Peyer's patch (tissue), 4 donors: Measurements from ENCODE around the gene SPATA2L. TPM values are rescaled to one million over a fixed set of nuclear protein-coding genes. Genes with fewer than 3 reads are reported as not detected.
"Not testable (repeated sequence)": the region's sequence is repeated elsewhere in the genome, so short reads cannot be mapped to it uniquely, and the experiment has no call there.

Experiments
- DNase-seq, 3 donors: peaks; one replicate each; pipeline ENCODE4 v3.0.0-alpha.2; 2017 to 2019
- H3K27ac ChIP-seq, 4 donors: fragments of 200-600 bp; sonication (generic); one replicate each; pipeline ENCODE4 v1.5.1; 2016 to 2019
- H3K27me3 ChIP-seq, 2 donors: fragments of 200-600 bp; sonication (generic); one replicate each; pipeline ENCODE4 v1.5.1; 2019
- H3K36me3 ChIP-seq, 3 donors: fragments of 200-600 bp; sonication (generic); one replicate each; pipeline ENCODE4 v1.5.1; 2016 to 2019
- H3K4me1 ChIP-seq, 4 donors: fragments of 200-600 bp; sonication (generic); one replicate each; pipeline ENCODE4 v1.5.1; 2016 to 2019
- H3K4me3 ChIP-seq, 4 donors: fragments of 200-600 bp; sonication (generic); 1 replicate in 3 of 4; 2 replicates in 1 of 4; pipeline ENCODE4 v1.5.1; 2016 to 2019; ENCODE audit warnings: mild to moderate bottlenecking in 1 of 4
- H3K9me3 ChIP-seq, 4 donors: fragments of 200-600 bp; sonication (generic); one replicate each; pipeline ENCODE4 v1.5.1; 2016 to 2019; ENCODE audit warnings: mild to moderate bottlenecking in 1 of 4
- CTCF ChIP-seq, 6 experiments: fragments of 450-650 bp in 4 of 6; fragments of 200-600 bp in 2 of 6; sonication (generic) in 1 of 6; IDR thresholded peaks; one replicate each; pipeline ENCODE4 v1.5.1; 2017 to 2019; ENCODE audit warnings: antibody characterized with exemption in 6 of 6, mild to moderate bottlenecking in 3 of 6, moderate library complexity in 1 of 6
- POLR2A ChIP-seq, 2 donors: fragments of 450-650 bp; IDR thresholded peaks; one replicate each; pipeline ENCODE4 v1.5.1; 2017; ENCODE audit warnings: antibody characterized with exemption in 2 of 2, mild to moderate bottlenecking in 2 of 2, moderate library complexity in 2 of 2
- total RNA-seq, 4 donors: library from RNA; depleted of rRNA; stranded (reverse); fragments of >200 nt; gene quantifications; one replicate each; pipeline ENCODE4 v1.1.0, GENCODE V29; 2016

The SPATA2L gene
- total RNA-seq, 4 donors from 2014 or later = 19.0 to 44.7 (median 36.7) TPM

GRCh38 chr16:89700649-89701424, 668 bp downstream of the SPATA2L start:
- H3K27me3 ChIP-seq = no peaks in the 10 kb centered on the region
- H3K27ac ChIP-seq = peak overlapping the region; percentile 88 to 95 (median 92)
- peaks cover 0 to 22% (median 0%) of the 10 kb centered on the region in 3 donors for H3K36me3 ChIP-seq
- peak; percentile 58 to 88 (median 84) for DNase-seq
- H3K4me1 ChIP-seq = peaks cover 0 to 38% (median 19%) of the 10 kb centered on the region in 4 donors
- peak in 4 of 6 experiments; percentile 16 to 51 (median 26) for TF ChIP-seq CTCF (IDR thresholded peaks at IDR 0.05)
- TF ChIP-seq POLR2A (IDR thresholded peaks at IDR 0.05) = peak in 1 of 2 donors; percentile 24
- H3K4me3 ChIP-seq = peak overlapping the region; percentile 70 to 87 (median 78)
- H3K9me3 ChIP-seq = no peaks in the 10 kb centered on the region

GRCh38 chr16:89700100-89700648, 1.3 kb downstream of the SPATA2L start:
- DNase-seq = peak; percentile 100
- peaks cover 0 to 40% (median 19%) of the 10 kb centered on the region in 4 donors for H3K4me1 ChIP-seq
- H3K36me3 ChIP-seq = peaks cover 0 to 29% (median 0%) of the 10 kb centered on the region in 3 donors
- H3K27ac ChIP-seq = peak overlapping the region; percentile 88 to 95 (median 92)
- peak overlapping the region; percentile 70 to 87 (median 78) for H3K4me3 ChIP-seq
- no peaks in the 10 kb centered on the region for H3K9me3 ChIP-seq
- no peaks in the 10 kb centered on the region for H3K27me3 ChIP-seq
- peak; percentile 34 to 77 for TF ChIP-seq POLR2A (IDR thresholded peaks at IDR 0.05)
- TF ChIP-seq CTCF (IDR thresholded peaks at IDR 0.05) = peak; percentile 83 to 98 (median 94)

- peak overlapping the region in 2 of 4 donors; percentile 70 to 79 for H3K4me3 ChIP-seq
- peaks cover 0 to 34% (median 0%) of the 10 kb centered on the region in 3 donors for H3K36me3 ChIP-seq
These were observed 1.8 kb downstream of the SPATA2L start for GRCh38 chr16:89699629-89700099.

GRCh38 chr16:89698717-89699116, 2.8 kb downstream of the SPATA2L start:
- H3K36me3 ChIP-seq = peaks cover 0 to 43% (median 0%) of the 10 kb centered on the region in 3 donors
- H3K27me3 ChIP-seq, H3K27ac ChIP-seq, DNase-seq, H3K4me3 ChIP-seq, H3K9me3 ChIP-seq: not testable (repeated sequence)
- peaks cover 0 to 44% (median 19%) of the 10 kb centered on the region in 4 donors for H3K4me1 ChIP-seq

More at GRCh38 chr16:89699629-89700099, 1.8 kb downstream of the SPATA2L start:
- not testable (repeated sequence) for H3K27me3 ChIP-seq, H3K9me3 ChIP-seq, DNase-seq
- Histone ChIP-seq H3K27ac (peak overlapping the region in 3 of 4 donors; percentile 88 to 94 (median 89)), H3K4me1 (peaks cover 0 to 44% (median 19%) of the 10 kb centered on the region in 4 donors)

GRCh38 chr16:89697616-89698331, 3.7 kb downstream of the SPATA2L start:
- Histone ChIP-seq H3K4me1 (peaks cover 0 to 44% (median 19%) of the 10 kb centered on the region in 4 donors), H3K36me3 (peaks cover 0 to 53% (median 0%) of the 10 kb centered on the region in 3 donors), H3K27me3 (no peaks in the 10 kb centered on the region), H3K27ac (peak overlapping the region in 1 of 4 donors; percentile 49), H3K9me3 (no peaks in the 10 kb centered on the region), H3K4me3 (no peak overlapping the region)
- no peak for TF ChIP-seq POLR2A (IDR thresholded peaks at IDR 0.05)
- no peak for DNase-seq

- Histone ChIP-seq H3K27ac (peak overlapping the region in 1 of 4 donors; percentile 49), H3K27me3 (no peaks in the 10 kb centered on the region), H3K4me1 (peaks cover 0 to 42% (median 19%) of the 10 kb centered on the region in 4 donors), H3K36me3 (peaks cover 0 to 58% (median 0%) of the 10 kb centered on the region in 3 donors), H3K4me3 (no peak overlapping the region), H3K9me3 (no peaks in the 10 kb centered on the region)
- DNase-seq = peak in 2 of 3 donors; percentile 43 to 51
- no peak for TF ChIP-seq CTCF (IDR thresholded peaks at IDR 0.05)
- TF ChIP-seq POLR2A (IDR thresholded peaks at IDR 0.05) = no peak
These were observed 4.3 kb downstream of the SPATA2L start for GRCh38 chr16:89697161-89697615.
